Tibial artery (tissue), 4 donors: ENCODE measurements around the gene ARL14EP.

Source experiments
- DNase-seq, 2 donors: peaks; one replicate each; pipeline ENCODE4 v3.0.0-alpha.2; 2019
- H3K27ac ChIP-seq, 2 donors: fragments of 200-600 bp; sonication (generic) in 1 of 2; 1 replicate in 1 of 2; 2 replicates in 1 of 2; pipeline ENCODE4 v1.5.1; 2018 to 2019; ENCODE audit warnings: mild to moderate bottlenecking in 1 of 2
- H3K27me3 ChIP-seq, 2 donors: fragments of 200-600 bp; sonication (generic) in 1 of 2; one replicate each; pipeline versions ENCODE4 v1.5.1 to v1.6.0; 2016 to 2019
- H3K36me3 ChIP-seq, 3 donors: fragments of 200-600 bp; sonication (generic) in 2 of 3; one replicate each; pipeline ENCODE4 v1.5.1; 2016 to 2019; ENCODE audit warnings: mild to moderate bottlenecking in 2 of 3
- H3K4me1 ChIP-seq, 4 donors: fragments of 200-600 bp; sonication (generic) in 2 of 4; 1 replicate in 3 of 4; 2 replicates in 1 of 4; pipeline ENCODE4 v1.5.1; 2016 to 2019
- H3K4me3 ChIP-seq, 2 donors: fragments of 200-600 bp; sonication (generic) in 1 of 2; 1 replicate in 1 of 2; 2 replicates in 1 of 2; pipeline ENCODE4 v1.5.1; 2018 to 2019; ENCODE audit warnings: mild to moderate bottlenecking in 2 of 2
- H3K9me3 ChIP-seq, 3 donors: fragments of 200-600 bp; sonication (generic) in 1 of 3; one replicate each; pipeline ENCODE4 v1.5.1; 2016 to 2019
- intact Hi-C: fragments of 100-400 bp; cut with DNase I; formaldehyde crosslinking; loops from one replicate; pipeline ENCODE4 v1.15.0; 2023; ENCODE audit warnings: low total_unique reads
- TF ChIP-seq, protein P1 (sequence below), 2 experiments: fragments of 200-600 bp in 1 of 2; fragments of 450-650 bp in 1 of 2; IDR thresholded peaks; one replicate each; pipeline ENCODE4 v1.5.1; 2017 to 2019; ENCODE audit warnings: antibody characterized with exemption in 2 of 2, mild to moderate bottlenecking in 1 of 2, moderate library complexity in 1 of 2

The ARL14EP gene

DNA sequence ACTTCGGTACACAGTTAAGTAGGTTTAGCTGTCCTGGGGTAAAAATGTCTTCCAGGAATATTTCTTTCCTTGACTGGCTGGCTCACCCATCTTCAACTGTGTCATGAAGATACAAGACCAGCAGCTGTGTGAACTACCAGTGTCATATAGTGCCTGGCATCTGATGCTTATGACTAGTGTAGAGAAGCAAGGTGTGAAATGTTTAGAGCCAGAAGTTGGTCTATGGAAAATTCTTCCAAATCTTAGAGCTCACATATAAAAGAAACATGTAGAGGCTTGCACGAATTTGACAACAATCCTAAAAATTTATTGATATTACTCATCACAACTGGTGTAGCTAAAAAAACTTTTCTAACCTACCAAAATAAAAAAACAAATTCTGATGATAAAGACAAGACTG, 54.4 kb downstream of the ARL14EP start:
- Histone ChIP-seq H3K9me3 (no peaks in the 10 kb centered on the region), H3K4me3 (no peak overlapping the region), H3K27me3 (no peaks in the 10 kb centered on the region), H3K4me1 (no peaks in the 10 kb centered on the region), H3K27ac (no peak overlapping the region), H3K36me3 (no peaks in the 10 kb centered on the region)
- TF ChIP-seq, protein P1, sequence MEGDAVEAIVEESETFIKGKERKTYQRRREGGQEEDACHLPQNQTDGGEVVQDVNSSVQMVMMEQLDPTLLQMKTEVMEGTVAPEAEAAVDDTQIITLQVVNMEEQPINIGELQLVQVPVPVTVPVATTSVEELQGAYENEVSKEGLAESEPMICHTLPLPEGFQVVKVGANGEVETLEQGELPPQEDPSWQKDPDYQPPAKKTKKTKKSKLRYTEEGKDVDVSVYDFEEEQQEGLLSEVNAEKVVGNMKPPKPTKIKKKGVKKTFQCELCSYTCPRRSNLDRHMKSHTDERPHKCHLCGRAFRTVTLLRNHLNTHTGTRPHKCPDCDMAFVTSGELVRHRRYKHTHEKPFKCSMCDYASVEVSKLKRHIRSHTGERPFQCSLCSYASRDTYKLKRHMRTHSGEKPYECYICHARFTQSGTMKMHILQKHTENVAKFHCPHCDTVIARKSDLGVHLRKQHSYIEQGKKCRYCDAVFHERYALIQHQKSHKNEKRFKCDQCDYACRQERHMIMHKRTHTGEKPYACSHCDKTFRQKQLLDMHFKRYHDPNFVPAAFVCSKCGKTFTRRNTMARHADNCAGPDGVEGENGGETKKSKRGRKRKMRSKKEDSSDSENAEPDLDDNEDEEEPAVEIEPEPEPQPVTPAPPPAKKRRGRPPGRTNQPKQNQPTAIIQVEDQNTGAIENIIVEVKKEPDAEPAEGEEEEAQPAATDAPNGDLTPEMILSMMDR (IDR thresholded peaks at IDR 0.05): no peak
- intact Hi-C loops: no loop called here
- DNase-seq: no peak

- Histone ChIP-seq H3K27me3 (no peaks in the 10 kb centered on the region), H3K4me1 (no peaks in the 10 kb centered on the region), H3K27ac (no peak overlapping the region), H3K36me3 (no peaks in the 10 kb centered on the region), H3K9me3 (no peaks in the 10 kb centered on the region), H3K4me3 (no peak overlapping the region)
- no peak for DNase-seq
- TF ChIP-seq, protein P1 (IDR thresholded peaks at IDR 0.05): no peak
- intact Hi-C loops: no loop called here
These were observed 57.9 kb downstream of the ARL14EP start for GRCh38 chr11:30380846-30381245.

DNA sequence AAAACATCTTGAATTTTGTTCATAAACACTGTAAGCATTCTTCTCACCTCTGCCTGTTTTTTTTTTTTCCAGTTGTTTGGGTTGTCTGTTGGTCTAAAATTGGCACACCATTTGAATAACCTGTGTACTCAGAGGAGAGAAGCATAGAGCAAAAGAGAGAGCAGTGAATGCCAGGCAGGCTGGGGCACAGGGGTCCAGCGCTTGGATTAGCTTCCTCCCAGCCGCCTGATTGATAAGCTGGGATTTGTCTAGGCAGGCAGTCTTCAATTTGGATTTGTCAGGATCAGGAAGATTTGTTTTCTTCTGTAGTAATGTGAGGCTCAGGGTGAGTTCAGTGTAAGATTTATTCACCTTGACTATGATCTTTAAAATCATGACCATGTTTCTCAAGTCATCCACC, 59.0 kb downstream of the ARL14EP start:
- Histone ChIP-seq H3K27ac (no peak overlapping the region), H3K4me1 (no peaks in the 10 kb centered on the region), H3K9me3 (no peaks in the 10 kb centered on the region), H3K27me3 (no peaks in the 10 kb centered on the region), H3K4me3 (no peak overlapping the region), H3K36me3 (no peaks in the 10 kb centered on the region)
- TF ChIP-seq, protein P1 (IDR thresholded peaks at IDR 0.05): no peak
- DNase-seq: no peak
- intact Hi-C loops: no loop called here
